ENCODE results near the gene SUCLG2.

SUCLG2 gene

DNA sequence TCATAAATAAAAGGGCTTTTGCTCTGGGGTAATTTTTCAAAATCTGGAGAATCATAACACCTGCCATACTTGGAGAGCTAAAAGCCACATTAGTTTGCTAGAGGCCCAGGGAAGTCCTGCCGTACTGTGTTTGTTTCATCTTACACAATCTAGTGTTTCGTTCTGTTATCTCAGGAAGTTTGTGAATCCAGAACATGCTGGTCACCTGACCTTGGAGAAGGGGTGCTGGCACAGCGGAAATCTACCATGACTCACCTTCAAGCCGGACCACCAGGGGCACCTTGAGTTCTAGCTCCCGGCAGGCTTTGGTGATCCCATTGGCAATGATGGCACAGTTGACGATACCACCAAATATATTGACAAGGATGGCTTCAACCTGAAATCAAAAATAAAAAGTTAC lies 253.9 kb downstream of the SUCLG2 start:
- no peaks in the 10 kb centered on the region for H3K27me3 ChIP-seq (ENCODE audit: control insufficient read depth in 1 of 2, insufficient read depth in 2 of 2, low read length in 2 of 2)
- peaks cover 0 to 2% of the 10 kb centered on the region in 2 donors for H3K36me3 ChIP-seq (ENCODE audit: control insufficient read depth in 2 of 2, insufficient read depth in 2 of 2, low read length in 2 of 2)
- H3K27ac ChIP-seq (ENCODE audit: low read length): no peak overlapping the region
- no peaks in the 10 kb centered on the region for H3K9me3 ChIP-seq (ENCODE audit: control insufficient read depth in 2 of 2, low read length in 2 of 2)
- no peak overlapping the region for H3K9ac ChIP-seq (ENCODE audit: low read length in 2 of 2)
- no peaks in the 10 kb centered on the region for H3K4me1 ChIP-seq (ENCODE audit: control insufficient read depth, insufficient read depth, low read length)
- no peak overlapping the region for H3K4me3 ChIP-seq (ENCODE audit: low read length in 2 of 2)

DNA sequence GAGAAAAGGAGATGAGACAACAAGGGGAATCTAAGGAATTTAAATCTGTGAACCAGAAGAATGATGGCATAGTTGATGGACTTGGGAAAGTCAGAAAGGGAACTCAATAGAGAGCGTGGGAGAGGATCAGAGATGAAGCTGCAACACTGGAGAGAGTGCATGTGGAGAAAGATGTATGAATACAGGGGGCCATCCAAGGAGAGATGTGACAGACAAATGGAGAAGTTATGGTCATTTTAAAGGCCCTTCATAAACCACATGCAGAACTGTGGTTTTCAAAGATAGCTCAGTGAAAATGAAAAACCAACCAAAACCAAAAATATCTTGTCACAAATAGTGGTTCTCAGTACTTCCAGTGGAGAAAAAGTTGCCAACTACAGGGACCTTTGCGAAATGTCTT lies 265.2 kb downstream of the SUCLG2 start:
- H3K27me3 ChIP-seq (ENCODE audit: control insufficient read depth in 1 of 2, insufficient read depth in 2 of 2, low read length in 2 of 2): no peaks in the 10 kb centered on the region

DNA sequence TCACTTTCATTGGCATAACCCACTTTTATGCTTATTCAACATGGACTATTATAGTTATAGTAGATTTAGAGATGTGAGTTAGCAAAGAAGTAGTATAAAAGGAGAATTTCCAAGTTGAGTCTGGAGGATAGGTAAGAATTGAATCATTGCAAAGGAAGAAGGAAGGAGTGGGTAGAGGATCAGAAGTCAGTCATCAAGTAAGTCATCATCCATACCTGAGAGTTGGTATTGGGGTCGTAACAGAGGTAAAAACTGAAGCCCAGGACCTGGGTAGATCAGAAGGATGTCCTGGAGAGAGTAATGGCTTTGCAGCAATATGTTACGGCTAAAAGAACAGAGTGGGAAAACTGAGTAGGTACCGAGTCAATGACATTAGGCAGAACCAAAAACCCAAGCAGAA lies 265.7 kb downstream of the SUCLG2 start:
- Histone ChIP-seq H3K27ac (ENCODE audit: low read length) (no peak overlapping the region), H3K36me3 (ENCODE audit: control insufficient read depth in 2 of 2, insufficient read depth in 2 of 2, low read length in 2 of 2) (peaks cover 2 to 3% of the 10 kb centered on the region in 2 donors), H3K27me3 (ENCODE audit: control insufficient read depth in 1 of 2, insufficient read depth in 2 of 2, low read length in 2 of 2) (no peaks in the 10 kb centered on the region), H3K4me1 (ENCODE audit: control insufficient read depth, insufficient read depth, low read length) (no peaks in the 10 kb centered on the region), H3K9me3 (ENCODE audit: control insufficient read depth in 2 of 2, low read length in 2 of 2) (no peaks in the 10 kb centered on the region), H3K4me3 (ENCODE audit: low read length in 2 of 2) (no peak overlapping the region), H3K9ac (ENCODE audit: low read length in 2 of 2) (no peak overlapping the region)

More for the DNA sequence above, 265.2 kb downstream of the SUCLG2 start:
- H3K27ac ChIP-seq (ENCODE audit: low read length): no peak overlapping the region
- peaks cover 2 to 3% of the 10 kb centered on the region in 2 donors for H3K36me3 ChIP-seq (ENCODE audit: control insufficient read depth in 2 of 2, insufficient read depth in 2 of 2, low read length in 2 of 2)
- no peak overlapping the region for H3K9ac ChIP-seq (ENCODE audit: low read length in 2 of 2)
- H3K4me3 ChIP-seq (ENCODE audit: low read length in 2 of 2): no peak overlapping the region
- H3K4me1 ChIP-seq (ENCODE audit: control insufficient read depth, insufficient read depth, low read length): no peaks in the 10 kb centered on the region
- H3K9me3 ChIP-seq (ENCODE audit: control insufficient read depth in 2 of 2, low read length in 2 of 2): no peaks in the 10 kb centered on the region

GRCh38 chr3:67386451-67386850 lies 268.0 kb downstream of the SUCLG2 start:
- no peak overlapping the region for H3K27ac ChIP-seq (ENCODE audit: low read length)
- no peaks in the 10 kb centered on the region for H3K4me1 ChIP-seq (ENCODE audit: control insufficient read depth, insufficient read depth, low read length)
- H3K27me3 ChIP-seq (ENCODE audit: control insufficient read depth in 1 of 2, insufficient read depth in 2 of 2, low read length in 2 of 2): no peaks in the 10 kb centered on the region
- no peak overlapping the region for H3K4me3 ChIP-seq (ENCODE audit: low read length in 2 of 2)
- H3K9ac ChIP-seq (ENCODE audit: low read length in 2 of 2): no peak overlapping the region
- H3K9me3 ChIP-seq (ENCODE audit: control insufficient read depth in 2 of 2, low read length in 2 of 2): no peaks in the 10 kb centered on the region
- H3K36me3 ChIP-seq (ENCODE audit: control insufficient read depth in 2 of 2, insufficient read depth in 2 of 2, low read length in 2 of 2): peaks cover 0 to under 1% of the 10 kb centered on the region in 2 donors

GRCh38 chr3:67384760-67385397 lies 269.5 kb downstream of the SUCLG2 start:
- H3K9ac ChIP-seq (ENCODE audit: low read length in 2 of 2): no peak overlapping the region
- H3K36me3 ChIP-seq (ENCODE audit: control insufficient read depth in 2 of 2, insufficient read depth in 2 of 2, low read length in 2 of 2): peaks cover 0 to 4% of the 10 kb centered on the region in 2 donors

GRCh38 chr3:67384016-67384415 lies 270.4 kb downstream of the SUCLG2 start:
- Histone ChIP-seq H3K36me3 (ENCODE audit: control insufficient read depth in 2 of 2, insufficient read depth in 2 of 2, low read length in 2 of 2) (peaks cover 0 to 4% of the 10 kb centered on the region in 2 donors), H3K9me3 (ENCODE audit: control insufficient read depth in 2 of 2, low read length in 2 of 2) (no peaks in the 10 kb centered on the region), H3K27ac (ENCODE audit: low read length) (no peak overlapping the region), H3K27me3 (ENCODE audit: control insufficient read depth in 1 of 2, insufficient read depth in 2 of 2, low read length in 2 of 2) (no peaks in the 10 kb centered on the region), H3K9ac (ENCODE audit: low read length in 2 of 2) (no peak overlapping the region), H3K4me3 (ENCODE audit: low read length in 2 of 2) (no peak overlapping the region), H3K4me1 (ENCODE audit: control insufficient read depth, insufficient read depth, low read length) (no peaks in the 10 kb centered on the region)

More at GRCh38 chr3:67384760-67385397, 269.5 kb downstream of the SUCLG2 start:
- no peaks in the 10 kb centered on the region for H3K4me1 ChIP-seq (ENCODE audit: control insufficient read depth, insufficient read depth, low read length)
- no peaks in the 10 kb centered on the region for H3K9me3 ChIP-seq (ENCODE audit: control insufficient read depth in 2 of 2, low read length in 2 of 2)
- H3K4me3 ChIP-seq (ENCODE audit: low read length in 2 of 2): no peak overlapping the region
- H3K27ac ChIP-seq (ENCODE audit: low read length): no peak overlapping the region
- H3K27me3 ChIP-seq (ENCODE audit: control insufficient read depth in 1 of 2, insufficient read depth in 2 of 2, low read length in 2 of 2): no peaks in the 10 kb centered on the region

DNA sequence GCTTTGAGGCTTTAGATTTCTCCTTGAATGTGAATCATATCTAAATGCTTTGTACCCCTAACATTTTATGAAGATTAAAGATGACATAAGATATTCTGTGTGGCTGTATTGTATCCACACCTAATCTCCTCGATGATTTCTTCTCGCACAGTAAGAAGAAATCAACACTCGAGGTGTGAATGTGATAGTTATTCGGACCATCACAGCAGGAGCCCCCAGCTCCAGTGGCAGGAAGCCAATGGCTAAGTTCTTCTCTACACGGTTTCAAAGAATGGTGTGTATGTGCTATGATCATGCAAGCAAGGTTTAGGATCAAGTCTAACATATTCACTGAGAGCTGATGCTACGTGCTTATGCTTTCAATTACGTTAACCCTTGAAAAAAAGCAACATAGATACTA lies 271.0 kb downstream of the SUCLG2 start:
- Histone ChIP-seq H3K36me3 (ENCODE audit: control insufficient read depth in 2 of 2, insufficient read depth in 2 of 2, low read length in 2 of 2) (peaks cover 0 to 4% of the 10 kb centered on the region in 2 donors), H3K9ac (ENCODE audit: low read length in 2 of 2) (no peak overlapping the region), H3K9me3 (ENCODE audit: control insufficient read depth in 2 of 2, low read length in 2 of 2) (no peaks in the 10 kb centered on the region), H3K27me3 (ENCODE audit: control insufficient read depth in 1 of 2, insufficient read depth in 2 of 2, low read length in 2 of 2) (no peaks in the 10 kb centered on the region), H3K27ac (ENCODE audit: low read length) (no peak overlapping the region), H3K4me1 (ENCODE audit: control insufficient read depth, insufficient read depth, low read length) (no peaks in the 10 kb centered on the region), H3K4me3 (ENCODE audit: low read length in 2 of 2) (no peak overlapping the region)

- no peaks in the 10 kb centered on the region for H3K9me3 ChIP-seq (ENCODE audit: control insufficient read depth in 2 of 2, low read length in 2 of 2)
- peaks cover 0 to 4% of the 10 kb centered on the region in 2 donors for H3K36me3 ChIP-seq (ENCODE audit: control insufficient read depth in 2 of 2, insufficient read depth in 2 of 2, low read length in 2 of 2)
- no peaks in the 10 kb centered on the region for H3K27me3 ChIP-seq (ENCODE audit: control insufficient read depth in 1 of 2, insufficient read depth in 2 of 2, low read length in 2 of 2)
- no peak overlapping the region for H3K27ac ChIP-seq (ENCODE audit: low read length)
- no peaks in the 10 kb centered on the region for H3K4me1 ChIP-seq (ENCODE audit: control insufficient read depth, insufficient read depth, low read length)
- no peak overlapping the region for H3K9ac ChIP-seq (ENCODE audit: low read length in 2 of 2)
- no peak overlapping the region for H3K4me3 ChIP-seq (ENCODE audit: low read length in 2 of 2)
These were observed 271.9 kb downstream of the SUCLG2 start for GRCh38 chr3:67382536-67382935.

DNA sequence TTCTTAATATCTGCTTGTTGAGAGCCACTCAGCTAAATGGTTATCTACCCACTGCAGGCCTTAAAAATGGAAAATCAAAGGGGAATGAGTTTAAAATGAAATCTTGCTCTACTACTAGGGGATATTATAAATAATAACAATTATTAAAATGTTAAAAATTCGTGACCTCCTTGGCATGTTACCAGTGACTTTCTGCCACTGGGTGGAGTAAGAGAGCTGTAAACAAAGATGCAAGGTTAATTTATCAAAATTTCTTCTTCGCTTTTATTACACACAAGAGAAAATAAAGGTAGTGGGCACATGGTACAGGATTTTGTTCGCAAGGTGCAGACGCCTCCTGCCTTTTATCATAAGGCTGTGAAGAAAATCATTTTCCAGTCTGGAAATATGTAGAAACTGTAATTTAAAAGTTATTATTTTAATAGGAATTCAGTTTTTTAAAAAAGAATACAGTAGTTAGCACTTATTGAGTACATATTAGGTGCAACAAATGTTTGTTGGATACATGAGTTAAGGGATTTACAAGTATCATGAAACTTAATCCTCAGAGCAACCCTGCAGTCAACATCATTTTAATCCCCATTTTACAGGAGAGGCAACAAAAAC lies 272.6 kb downstream of the SUCLG2 start:
- H3K27me3 ChIP-seq (ENCODE audit: control insufficient read depth in 1 of 2, insufficient read depth in 2 of 2, low read length in 2 of 2): no peaks in the 10 kb centered on the region
- no peak overlapping the region for H3K4me3 ChIP-seq (ENCODE audit: low read length in 2 of 2)
- peaks cover 0 to 4% of the 10 kb centered on the region in 2 donors for H3K36me3 ChIP-seq (ENCODE audit: control insufficient read depth in 2 of 2, insufficient read depth in 2 of 2, low read length in 2 of 2)
- no peaks in the 10 kb centered on the region for H3K4me1 ChIP-seq (ENCODE audit: control insufficient read depth, insufficient read depth, low read length)
- H3K27ac ChIP-seq (ENCODE audit: low read length): no peak overlapping the region
- H3K9me3 ChIP-seq (ENCODE audit: control insufficient read depth in 2 of 2, low read length in 2 of 2): no peaks in the 10 kb centered on the region
- H3K9ac ChIP-seq (ENCODE audit: low read length in 2 of 2): no peak overlapping the region

- Histone ChIP-seq H3K4me3 (ENCODE audit: low read length in 2 of 2) (no peak overlapping the region), H3K9ac (ENCODE audit: low read length in 2 of 2) (no peak overlapping the region)
These were observed 274.3 kb downstream of the SUCLG2 start for GRCh38 chr3:67380118-67380517.

GRCh38 chr3:67377299-67377698 lies 277.1 kb downstream of the SUCLG2 start:
- H3K27ac ChIP-seq (ENCODE audit: low read length): no peak overlapping the region
- no peaks in the 10 kb centered on the region for H3K9me3 ChIP-seq (ENCODE audit: control insufficient read depth in 2 of 2, low read length in 2 of 2)
- no peaks in the 10 kb centered on the region for H3K27me3 ChIP-seq (ENCODE audit: control insufficient read depth in 1 of 2, insufficient read depth in 2 of 2, low read length in 2 of 2)
- peaks cover 4% of the 10 kb centered on the region in 2 donors for H3K36me3 ChIP-seq (ENCODE audit: control insufficient read depth in 2 of 2, insufficient read depth in 2 of 2, low read length in 2 of 2)
- H3K4me1 ChIP-seq (ENCODE audit: control insufficient read depth, insufficient read depth, low read length): no peaks in the 10 kb centered on the region
- no peak overlapping the region for H3K9ac ChIP-seq (ENCODE audit: low read length in 2 of 2)
- H3K4me3 ChIP-seq (ENCODE audit: low read length in 2 of 2): no peak overlapping the region

More at GRCh38 chr3:67380118-67380517, 274.3 kb downstream of the SUCLG2 start:
- Histone ChIP-seq H3K9me3 (ENCODE audit: control insufficient read depth in 2 of 2, low read length in 2 of 2) (no peaks in the 10 kb centered on the region), H3K27ac (ENCODE audit: low read length) (no peak overlapping the region), H3K27me3 (ENCODE audit: control insufficient read depth in 1 of 2, insufficient read depth in 2 of 2, low read length in 2 of 2) (no peaks in the 10 kb centered on the region), H3K36me3 (ENCODE audit: control insufficient read depth in 2 of 2, insufficient read depth in 2 of 2, low read length in 2 of 2) (peaks cover 3 to 4% of the 10 kb centered on the region in 2 donors), H3K4me1 (ENCODE audit: control insufficient read depth, insufficient read depth, low read length) (no peaks in the 10 kb centered on the region)
